ENCODE results near the gene NDUFA6. TPM values are rescaled to one million over a fixed set of nuclear protein-coding genes. Genes with fewer than 3 reads are reported as not detected.

NDUFA6 gene
- total and polyA plus RNA-seq, 2 of the 13 experiments (the other 11 are each of a cell fraction or from before 2014, with no cell fraction given) = 68.5 to 87.8 TPM

DNA sequence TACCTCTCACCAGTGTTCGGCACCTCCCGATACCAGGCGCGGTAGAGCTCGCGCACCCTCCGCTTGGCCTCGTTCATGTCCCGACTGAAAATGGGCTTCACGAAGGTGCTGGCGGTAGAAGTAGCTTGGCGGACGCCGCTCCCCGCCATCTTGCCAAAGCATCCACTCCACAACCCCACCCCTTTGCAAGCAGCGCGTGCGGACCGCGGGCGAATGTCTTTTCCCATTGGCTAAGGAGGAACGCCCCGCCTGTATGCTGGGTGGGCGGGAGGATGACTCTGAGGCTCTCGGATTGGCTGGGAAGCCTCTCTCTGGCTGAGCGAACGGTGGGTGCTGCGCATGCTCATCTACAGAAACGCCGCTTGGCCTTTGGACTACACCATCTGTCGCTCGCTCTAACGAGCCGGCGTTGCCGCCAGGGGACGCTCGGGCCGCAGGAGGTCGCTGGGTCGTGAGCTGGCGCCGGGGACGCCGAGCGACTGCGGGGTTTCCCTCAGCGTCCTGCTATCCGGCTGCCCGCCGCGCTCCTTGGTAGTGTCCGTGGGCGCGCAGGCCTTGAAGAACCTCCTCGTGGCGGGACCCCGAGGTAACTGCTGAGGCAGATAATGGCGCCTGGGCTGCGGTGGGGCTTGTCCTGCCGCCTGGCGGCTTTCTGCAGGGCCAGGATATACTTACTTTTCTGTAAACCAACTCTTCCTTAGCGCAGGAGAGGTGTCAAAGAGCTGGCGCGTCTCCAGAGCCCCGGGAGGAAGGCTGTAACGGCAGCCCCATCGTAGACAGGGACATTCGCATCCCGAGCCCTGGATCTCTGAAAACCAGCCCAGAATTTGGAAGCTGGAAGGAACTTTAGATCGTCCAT lies at the start of gene NDUFA6 (continued):
- TF ChIP-seq, protein P1, sequence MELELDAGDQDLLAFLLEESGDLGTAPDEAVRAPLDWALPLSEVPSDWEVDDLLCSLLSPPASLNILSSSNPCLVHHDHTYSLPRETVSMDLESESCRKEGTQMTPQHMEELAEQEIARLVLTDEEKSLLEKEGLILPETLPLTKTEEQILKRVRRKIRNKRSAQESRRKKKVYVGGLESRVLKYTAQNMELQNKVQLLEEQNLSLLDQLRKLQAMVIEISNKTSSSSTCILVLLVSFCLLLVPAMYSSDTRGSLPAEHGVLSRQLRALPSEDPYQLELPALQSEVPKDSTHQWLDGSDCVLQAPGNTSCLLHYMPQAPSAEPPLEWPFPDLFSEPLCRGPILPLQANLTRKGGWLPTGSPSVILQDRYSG (CRISPR knock-in tag; IDR thresholded peaks at IDR 0.05) = 0 out of 2 replicates have a peak, but pooled peaks have one; percentile 46
- TF ChIP-seq, protein P2, sequence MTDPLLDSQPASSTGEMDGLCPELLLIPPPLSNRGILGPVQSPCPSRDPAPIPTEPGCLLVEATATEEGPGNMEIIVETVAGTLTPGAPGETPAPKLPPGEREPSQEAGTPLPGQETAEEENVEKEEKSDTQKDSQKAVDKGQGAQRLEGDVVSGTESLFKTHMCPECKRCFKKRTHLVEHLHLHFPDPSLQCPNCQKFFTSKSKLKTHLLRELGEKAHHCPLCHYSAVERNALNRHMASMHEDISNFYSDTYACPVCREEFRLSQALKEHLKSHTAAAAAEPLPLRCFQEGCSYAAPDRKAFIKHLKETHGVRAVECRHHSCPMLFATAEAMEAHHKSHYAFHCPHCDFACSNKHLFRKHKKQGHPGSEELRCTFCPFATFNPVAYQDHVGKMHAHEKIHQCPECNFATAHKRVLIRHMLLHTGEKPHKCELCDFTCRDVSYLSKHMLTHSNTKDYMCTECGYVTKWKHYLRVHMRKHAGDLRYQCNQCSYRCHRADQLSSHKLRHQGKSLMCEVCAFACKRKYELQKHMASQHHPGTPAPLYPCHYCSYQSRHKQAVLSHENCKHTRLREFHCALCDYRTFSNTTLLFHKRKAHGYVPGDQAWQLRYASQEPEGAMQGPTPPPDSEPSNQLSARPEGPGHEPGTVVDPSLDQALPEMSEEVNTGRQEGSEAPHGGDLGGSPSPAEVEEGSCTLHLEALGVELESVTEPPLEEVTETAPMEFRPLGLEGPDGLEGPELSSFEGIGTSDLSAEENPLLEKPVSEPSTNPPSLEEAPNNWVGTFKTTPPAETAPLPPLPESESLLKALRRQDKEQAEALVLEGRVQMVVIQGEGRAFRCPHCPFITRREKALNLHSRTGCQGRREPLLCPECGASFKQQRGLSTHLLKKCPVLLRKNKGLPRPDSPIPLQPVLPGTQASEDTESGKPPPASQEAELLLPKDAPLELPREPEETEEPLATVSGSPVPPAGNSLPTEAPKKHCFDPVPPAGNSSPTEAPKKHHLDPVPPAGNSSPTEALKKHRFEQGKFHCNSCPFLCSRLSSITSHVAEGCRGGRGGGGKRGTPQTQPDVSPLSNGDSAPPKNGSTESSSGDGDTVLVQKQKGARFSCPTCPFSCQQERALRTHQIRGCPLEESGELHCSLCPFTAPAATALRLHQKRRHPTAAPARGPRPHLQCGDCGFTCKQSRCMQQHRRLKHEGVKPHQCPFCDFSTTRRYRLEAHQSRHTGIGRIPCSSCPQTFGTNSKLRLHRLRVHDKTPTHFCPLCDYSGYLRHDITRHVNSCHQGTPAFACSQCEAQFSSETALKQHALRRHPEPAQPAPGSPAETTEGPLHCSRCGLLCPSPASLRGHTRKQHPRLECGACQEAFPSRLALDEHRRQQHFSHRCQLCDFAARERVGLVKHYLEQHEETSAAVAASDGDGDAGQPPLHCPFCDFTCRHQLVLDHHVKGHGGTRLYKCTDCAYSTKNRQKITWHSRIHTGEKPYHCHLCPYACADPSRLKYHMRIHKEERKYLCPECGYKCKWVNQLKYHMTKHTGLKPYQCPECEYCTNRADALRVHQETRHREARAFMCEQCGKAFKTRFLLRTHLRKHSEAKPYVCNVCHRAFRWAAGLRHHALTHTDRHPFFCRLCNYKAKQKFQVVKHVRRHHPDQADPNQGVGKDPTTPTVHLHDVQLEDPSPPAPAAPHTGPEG (CRISPR knock-in tag; IDR thresholded peaks at IDR 0.05) = peak; percentile 55; the same call in 1 of the 2 replicates
- peak; percentile 80 for TF ChIP-seq IRF2 (CRISPR knock-in tag; IDR thresholded peaks at IDR 0.05)
- no peak for TF ChIP-seq ZNF101 (CRISPR knock-in tag; IDR thresholded peaks at IDR 0.05; ENCODE audit: borderline replicate concordance, low read depth)
- TF ChIP-seq ZBTB1 (CRISPR knock-in tag; IDR thresholded peaks at IDR 0.05; ENCODE audit: borderline replicate concordance) = no peak
- TF ChIP-seq, protein P3, sequence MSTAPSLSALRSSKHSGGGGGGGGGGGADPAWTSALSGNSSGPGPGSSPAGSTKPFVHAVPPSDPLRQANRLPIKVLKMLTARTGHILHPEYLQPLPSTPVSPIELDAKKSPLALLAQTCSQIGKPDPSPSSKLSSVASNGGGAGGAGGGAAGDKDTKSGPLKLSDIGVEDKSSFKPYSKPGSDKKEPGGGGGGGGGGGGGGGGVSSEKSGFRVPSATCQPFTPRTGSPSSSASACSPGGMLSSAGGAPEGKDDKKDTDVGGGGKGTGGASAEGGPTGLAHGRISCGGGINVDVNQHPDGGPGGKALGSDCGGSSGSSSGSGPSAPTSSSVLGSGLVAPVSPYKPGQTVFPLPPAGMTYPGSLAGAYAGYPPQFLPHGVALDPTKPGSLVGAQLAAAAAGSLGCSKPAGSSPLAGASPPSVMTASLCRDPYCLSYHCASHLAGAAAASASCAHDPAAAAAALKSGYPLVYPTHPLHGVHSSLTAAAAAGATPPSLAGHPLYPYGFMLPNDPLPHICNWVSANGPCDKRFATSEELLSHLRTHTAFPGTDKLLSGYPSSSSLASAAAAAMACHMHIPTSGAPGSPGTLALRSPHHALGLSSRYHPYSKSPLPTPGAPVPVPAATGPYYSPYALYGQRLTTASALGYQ (CRISPR knock-in tag; IDR thresholded peaks at IDR 0.05) = peak; percentile 84
- no peak for TF ChIP-seq TOE1 (CRISPR knock-in tag; IDR thresholded peaks at IDR 0.05)
- peak; percentile 97 for TF ChIP-seq ZFP90 (CRISPR knock-in tag; IDR thresholded peaks at IDR 0.05; ENCODE audit: borderline replicate concordance)
- TF ChIP-seq MAF1 (CRISPR knock-in tag; IDR thresholded peaks at IDR 0.05; ENCODE audit: borderline replicate concordance) = no peak; the same call in 1 of the 2 replicates
- no peak for TF ChIP-seq ZNF496 (CRISPR knock-in tag; IDR thresholded peaks at IDR 0.05; ENCODE audit: insufficient replicate concordance)
- peak; percentile 68; the same call in 1 of the 2 replicates for TF ChIP-seq MEF2D (CRISPR knock-in tag; IDR thresholded peaks at IDR 0.05)
- TF ChIP-seq RBAK (CRISPR knock-in tag; IDR thresholded peaks at IDR 0.05) = no peak
- TF ChIP-seq FOSL1 (CRISPR knock-in tag; IDR thresholded peaks at IDR 0.05; ENCODE audit: borderline replicate concordance) = 0 out of 2 replicates have a peak, but pooled peaks have one; percentile 22
- TF ChIP-seq ASH2L (IDR thresholded peaks at IDR 0.05; ENCODE audit: insufficient read length, low read depth, low read length) = peak; percentile 92
- peak; percentile 7; the same call in 1 of the 2 replicates for TF ChIP-seq JUND (CRISPR knock-in tag; IDR thresholded peaks at IDR 0.05)
- TF ChIP-seq NPAS2 (CRISPR knock-in tag; IDR thresholded peaks at IDR 0.05; ENCODE audit: borderline replicate concordance) = no peak
- TF ChIP-seq ZNF761 (CRISPR knock-in tag; conservative IDR thresholded peaks at IDR 0.05) = no peak
- TF ChIP-seq EHMT2 (IDR thresholded peaks at IDR 0.05; ENCODE audit: borderline replicate concordance, low read depth, low read length) = no peak
- TF ChIP-seq ZNF614 (CRISPR knock-in tag; IDR thresholded peaks at IDR 0.05; ENCODE audit: borderline replicate concordance) = peak; percentile 61; the same call in 1 of the 2 replicates
- TF ChIP-seq RAD51 (IDR thresholded peaks at IDR 0.05; ENCODE audit: borderline replicate concordance) = no peak
- TF ChIP-seq NFIC (IDR thresholded peaks at IDR 0.05; ENCODE audit: low read length) = no peak

Measured in HepG2 (cell line).